Lower leg skin (tissue), 4 donors: Measurements from ENCODE around the gene RACK1. TPM values are rescaled to one million over a fixed set of nuclear protein-coding genes. Genes with fewer than 3 reads are reported as not detected.

ENCODE experiments used
- DNase-seq, 2 donors: peaks; one replicate each; pipeline ENCODE4 v3.0.0-alpha.2; 2019; ENCODE audit warnings: low spot score in 2 of 2
- H3K4me3 ChIP-seq: fragments of 200-600 bp; sonication (generic); 2 replicates; pipeline ENCODE4 v1.5.1; 2017; ENCODE audit warnings: mild to moderate bottlenecking, low read depth; ENCODE audit not compliant: poor library complexity, severe bottlenecking
- POLR2A ChIP-seq, 2 donors: fragments of 450-650 bp; IDR thresholded peaks; one replicate each; pipeline ENCODE4 v1.6.1; 2016 to 2017; ENCODE audit warnings: antibody characterized with exemption in 2 of 2, mild to moderate bottlenecking in 1 of 2, moderate library complexity in 1 of 2
- WGBS, 2 donors: methylation state at CpG; one replicate each; pipeline ENCODE4 v1.1.5; 2018; 5-methylcytosine and 5-hydroxymethylcytosine counted together
- intact Hi-C: fragments of 100-400 bp; cut with DNase I; formaldehyde crosslinking; loops from one replicate; pipeline ENCODE4 v1.15.0; 2023; ENCODE audit warnings: low total_unique reads
- total RNA-seq, 4 donors: library from RNA; depleted of rRNA; stranded (reverse); fragments of >200 nt; gene quantifications; one replicate each; pipeline ENCODE4 v1.1.0, GENCODE V29; 2016
- TF ChIP-seq, protein P1 (sequence below), 3 donors: fragments of 450-650 bp; IDR thresholded peaks; one replicate each; pipeline ENCODE4 v1.5.1; 2016; ENCODE audit warnings: antibody characterized with exemption in 3 of 3, mild to moderate bottlenecking in 3 of 3, moderate library complexity in 2 of 3

The RACK1 gene
- total RNA-seq, 4 donors from 2014 or later = 3,064 to 4,085 (median 3,503) TPM

DNA sequence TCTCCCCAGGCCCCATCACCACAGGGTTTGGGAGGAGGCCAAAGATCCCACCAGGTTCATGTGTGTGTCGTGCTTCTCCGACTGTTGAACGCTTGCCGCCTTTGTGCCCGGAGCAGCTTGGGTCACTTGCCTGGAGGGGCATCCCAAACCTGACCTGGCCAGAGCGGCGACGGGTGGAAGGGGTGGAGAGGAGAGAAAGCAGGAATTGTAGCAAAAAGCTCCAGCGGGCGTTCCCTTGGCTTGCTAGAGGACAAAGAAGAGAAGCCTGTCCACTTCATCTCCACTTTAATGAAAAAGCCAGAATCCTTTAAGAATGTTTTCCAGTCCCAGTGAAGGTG, 23.6 kb downstream of the RACK1 start:
- H3K4me3 ChIP-seq = no peak overlapping the region
- no peak for DNase-seq
- TF ChIP-seq, protein P1, sequence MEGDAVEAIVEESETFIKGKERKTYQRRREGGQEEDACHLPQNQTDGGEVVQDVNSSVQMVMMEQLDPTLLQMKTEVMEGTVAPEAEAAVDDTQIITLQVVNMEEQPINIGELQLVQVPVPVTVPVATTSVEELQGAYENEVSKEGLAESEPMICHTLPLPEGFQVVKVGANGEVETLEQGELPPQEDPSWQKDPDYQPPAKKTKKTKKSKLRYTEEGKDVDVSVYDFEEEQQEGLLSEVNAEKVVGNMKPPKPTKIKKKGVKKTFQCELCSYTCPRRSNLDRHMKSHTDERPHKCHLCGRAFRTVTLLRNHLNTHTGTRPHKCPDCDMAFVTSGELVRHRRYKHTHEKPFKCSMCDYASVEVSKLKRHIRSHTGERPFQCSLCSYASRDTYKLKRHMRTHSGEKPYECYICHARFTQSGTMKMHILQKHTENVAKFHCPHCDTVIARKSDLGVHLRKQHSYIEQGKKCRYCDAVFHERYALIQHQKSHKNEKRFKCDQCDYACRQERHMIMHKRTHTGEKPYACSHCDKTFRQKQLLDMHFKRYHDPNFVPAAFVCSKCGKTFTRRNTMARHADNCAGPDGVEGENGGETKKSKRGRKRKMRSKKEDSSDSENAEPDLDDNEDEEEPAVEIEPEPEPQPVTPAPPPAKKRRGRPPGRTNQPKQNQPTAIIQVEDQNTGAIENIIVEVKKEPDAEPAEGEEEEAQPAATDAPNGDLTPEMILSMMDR (IDR thresholded peaks at IDR 0.05) = no peak
- no peak for TF ChIP-seq POLR2A (IDR thresholded peaks at IDR 0.05)
- intact Hi-C loops = no loop called here
- 91 to 92% methylated on average over 10 of the region's 10 CpGs for WGBS, 2 donors

DNA sequence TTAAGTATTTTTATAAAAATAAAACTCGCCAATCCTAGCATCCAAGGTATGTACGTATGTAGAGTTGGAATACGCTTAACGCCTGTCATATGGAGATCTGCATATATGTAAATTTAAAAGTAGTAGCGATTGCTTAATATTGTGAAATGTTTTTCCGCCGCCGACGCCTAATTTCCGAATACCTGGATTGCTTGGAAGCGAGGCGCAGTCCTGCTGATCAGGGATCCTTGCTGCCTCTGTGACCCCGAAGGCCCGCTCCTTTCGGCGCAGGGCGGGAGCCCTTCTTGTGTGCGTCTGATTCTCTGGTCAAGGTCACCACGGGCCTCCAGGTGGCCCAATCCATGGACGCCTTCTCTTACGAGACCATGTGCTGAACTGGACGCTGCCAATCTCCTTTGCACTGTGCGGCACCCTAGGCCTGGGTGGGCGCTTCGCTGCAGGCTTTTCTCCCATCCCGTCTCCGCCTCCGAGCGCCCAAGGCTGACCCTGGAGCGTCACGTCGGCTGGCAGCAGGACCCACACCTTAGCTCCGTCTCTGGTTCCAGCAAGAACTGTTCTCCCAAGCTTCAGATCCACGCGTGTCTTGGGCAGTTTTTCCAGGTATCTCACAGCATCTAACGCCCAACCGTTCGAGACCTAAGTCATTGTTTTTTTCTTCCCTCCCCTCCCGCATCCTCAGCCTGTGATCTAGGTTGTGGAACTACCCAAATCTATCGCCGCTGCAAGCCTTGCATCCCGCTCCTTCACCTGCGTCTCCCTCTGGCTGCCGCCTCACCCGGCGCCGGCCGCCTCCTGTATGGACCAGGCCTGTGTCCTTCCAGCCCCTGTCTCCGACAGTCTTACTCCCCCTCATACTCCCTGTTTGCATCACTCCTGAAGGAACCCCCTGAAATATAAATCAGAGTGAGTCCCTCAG, 24.2 kb downstream of the RACK1 start:
- 75 to 78% methylated on average over 49 of the region's 49 CpGs for WGBS, 2 donors
- DNase-seq = no peak
- TF ChIP-seq POLR2A (IDR thresholded peaks at IDR 0.05) = no peak
- TF ChIP-seq, protein P1 (IDR thresholded peaks at IDR 0.05) = no peak
- intact Hi-C loops = no loop called here
- no peak overlapping the region for H3K4me3 ChIP-seq

DNA sequence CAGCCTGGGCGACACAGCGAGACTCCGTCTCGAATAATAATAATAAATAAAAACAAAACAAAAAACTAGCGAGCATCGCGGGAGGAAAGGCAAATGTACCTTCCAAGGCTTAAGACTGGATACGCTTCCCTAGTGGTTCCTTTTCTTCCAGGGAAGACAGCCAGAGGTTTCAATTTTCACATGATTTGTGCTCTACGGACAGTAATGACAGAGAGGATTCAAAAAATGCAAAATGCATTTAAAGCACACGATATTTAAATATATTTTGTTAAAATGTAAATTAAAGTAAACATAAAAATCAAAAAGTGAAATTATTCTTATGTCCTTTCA, 24.9 kb downstream of the RACK1 start:
- WGBS, 2 donors = 15 to 37% methylated on average over 10 of the region's 10 CpGs
- no peak overlapping the region for H3K4me3 ChIP-seq
- no peak for DNase-seq
- intact Hi-C loops = no loop called here
- TF ChIP-seq, protein P1 (IDR thresholded peaks at IDR 0.05) = no peak
- no peak for TF ChIP-seq POLR2A (IDR thresholded peaks at IDR 0.05)

DNA sequence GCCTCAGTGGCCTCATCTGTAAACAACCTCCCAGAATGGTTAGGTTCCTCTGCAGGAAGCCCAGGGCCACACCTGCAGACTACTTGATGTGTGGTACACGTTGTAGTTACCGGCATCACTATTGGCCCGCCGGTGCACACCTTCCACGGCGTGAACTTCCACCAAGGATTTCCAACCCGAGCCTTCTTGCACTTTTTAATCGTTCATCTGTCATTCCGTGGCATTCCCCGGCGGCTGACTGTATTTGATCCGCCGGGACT, 26.0 kb downstream of the RACK1 start:
- TF ChIP-seq POLR2A (IDR thresholded peaks at IDR 0.05) = no peak
- TF ChIP-seq, protein P1 (IDR thresholded peaks at IDR 0.05) = no peak
- peak in 1 of 2 donors; percentile 90 for DNase-seq
- intact Hi-C loops = no loop called here
- no peak overlapping the region for H3K4me3 ChIP-seq
- WGBS, 2 donors = 1 to 2% methylated on average over 13 of the region's 13 CpGs

DNA sequence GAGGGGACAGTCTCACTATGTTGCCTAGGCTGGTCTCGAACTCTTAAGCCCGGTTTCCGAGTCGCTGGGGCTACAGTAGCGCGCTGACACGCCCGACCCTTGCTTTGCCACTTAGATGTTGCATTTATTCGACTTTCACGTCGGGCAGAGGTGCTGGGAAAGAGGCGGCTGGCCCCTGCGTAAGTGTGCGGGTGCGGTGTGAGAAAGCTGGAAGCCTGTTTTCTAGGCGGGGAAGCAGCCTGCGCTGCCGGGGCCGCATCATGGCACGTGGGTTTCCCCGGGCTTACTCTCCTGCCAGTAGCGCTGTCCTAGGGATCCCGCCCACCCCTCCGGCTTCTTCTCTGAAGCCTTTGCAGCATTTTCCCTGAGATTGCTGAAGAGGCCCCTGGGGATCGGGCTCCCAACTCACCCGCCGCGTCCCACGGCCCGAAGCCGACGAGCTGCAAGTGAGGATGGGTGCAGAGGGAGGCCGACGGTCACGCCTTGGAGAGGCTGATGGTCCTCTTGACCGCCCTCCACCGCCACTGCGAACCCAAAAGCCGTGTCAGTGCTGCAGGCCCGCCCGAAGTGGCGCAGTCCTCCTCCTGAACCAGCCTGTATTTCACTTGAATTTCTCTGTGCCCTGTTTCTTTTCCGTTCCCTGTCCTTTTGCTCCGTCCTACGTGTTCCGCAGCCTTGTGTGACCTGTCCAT, 26.4 kb downstream of the RACK1 start:
- 0 to 1% methylated on average over 33 to 38 of the region's 46 CpGs for WGBS, 2 donors
- intact Hi-C loops = no loop called here

More for the DNA sequence above, 26.4 kb downstream of the RACK1 start:
- H3K4me3 ChIP-seq = peak overlapping the region; percentile 14
- TF ChIP-seq POLR2A (IDR thresholded peaks at IDR 0.05) = no peak
- TF ChIP-seq, protein P1 (IDR thresholded peaks at IDR 0.05) = no peak
- DNase-seq = peak in 1 of 2 donors; percentile 93
